Fibroblast of peridontal ligament (primary cell): Measurements from ENCODE around the gene TSHZ2.
"Not testable (repeated sequence)": the region's sequence is repeated elsewhere in the genome, so short reads cannot be mapped to it uniquely, and the experiment has no call there.

Experiments used
- DNase-seq: peaks from one replicate; pipeline ENCODE4 v3.0.0-alpha.2; 2010; ENCODE audit errors: extremely low read depth

Gene TSHZ2

GRCh38 chr20:53085720-53086119 is 113.6 kb downstream of the TSHZ2 start:
- DNase-seq: no peak

DNA sequence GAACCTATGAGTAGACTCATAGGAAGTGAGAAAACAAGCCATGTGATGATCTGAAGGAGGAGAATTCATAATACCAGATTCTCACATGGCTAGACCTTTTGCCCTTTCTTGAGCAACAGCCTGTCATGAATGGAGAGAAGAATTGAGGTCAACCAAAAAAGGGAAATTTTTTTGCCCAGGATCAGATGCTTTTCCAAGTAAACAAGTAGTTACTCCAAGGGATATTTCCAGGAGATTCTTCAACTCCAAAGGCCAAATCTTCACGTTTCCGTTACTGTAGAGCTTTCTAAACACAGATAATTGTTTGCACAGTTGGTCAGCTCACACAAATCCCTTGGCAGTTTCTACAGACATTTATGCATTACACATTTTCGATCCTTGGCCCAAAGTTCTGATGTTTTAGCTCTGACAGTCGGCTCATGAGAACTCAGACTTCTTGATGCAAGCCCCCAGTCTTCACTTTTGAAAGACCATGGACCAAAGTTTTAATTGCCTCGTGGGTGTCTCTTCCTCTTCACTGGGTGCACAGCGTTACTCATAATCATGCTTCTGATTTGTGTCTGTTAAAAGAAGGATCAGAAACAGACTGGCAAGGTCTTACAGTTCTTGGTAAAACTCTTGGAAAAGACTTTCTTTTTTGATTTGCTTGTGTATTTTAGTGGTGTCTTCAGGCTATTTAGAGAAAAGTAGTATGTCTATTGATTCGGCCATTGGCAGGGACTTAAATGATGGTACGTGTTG is 115.0 kb downstream of the TSHZ2 start:
- no peak for DNase-seq

DNA sequence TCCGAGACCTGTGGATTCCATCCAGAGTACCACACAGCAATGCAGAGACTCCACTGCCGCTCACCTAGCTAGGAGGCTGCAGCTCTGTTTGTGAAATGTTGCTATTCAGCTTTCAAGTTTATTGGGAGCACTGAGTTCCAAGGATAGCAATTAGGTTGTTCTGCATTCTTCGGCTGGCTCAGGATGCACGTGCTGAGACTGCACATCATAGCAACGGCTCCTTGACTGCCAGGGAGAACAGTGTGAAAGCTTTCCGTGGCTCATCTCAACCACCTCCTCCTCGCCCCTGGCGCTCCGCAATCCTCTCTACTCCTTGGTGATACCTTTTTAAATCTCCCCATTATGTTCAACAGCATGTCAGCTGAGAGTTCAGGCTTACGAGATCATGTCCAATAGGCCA is 116.6 kb downstream of the TSHZ2 start:
- no peak for DNase-seq

- DNase-seq: not testable (repeated sequence)
These were observed 117.7 kb downstream of the TSHZ2 start for GRCh38 chr20:53089851-53090250.

- no peak for DNase-seq
These were observed 119.6 kb downstream of the TSHZ2 start for GRCh38 chr20:53091789-53092188.

- DNase-seq: no peak
These were observed 120.7 kb downstream of the TSHZ2 start for GRCh38 chr20:53092772-53093300.

GRCh38 chr20:53097371-53097770 is 125.2 kb downstream of the TSHZ2 start:
- no peak for DNase-seq

DNA sequence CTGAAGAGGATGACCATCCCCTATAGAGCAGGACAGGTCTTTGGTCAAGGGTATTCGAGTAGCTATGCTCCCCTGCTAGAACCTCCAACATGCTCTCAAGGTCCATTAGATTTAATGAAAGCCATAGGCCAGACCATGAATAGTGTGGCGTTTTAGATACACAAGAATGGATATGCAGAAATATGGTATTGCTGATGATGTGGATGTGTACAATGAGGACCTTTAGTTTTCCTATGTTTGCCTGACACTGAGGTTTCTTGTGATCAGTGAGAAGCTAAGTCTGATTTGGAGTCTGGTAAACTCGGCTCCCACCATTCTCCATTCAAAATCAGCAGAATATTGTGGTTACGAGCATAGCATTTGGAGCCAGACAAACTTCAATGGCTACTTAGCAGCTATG is 125.6 kb downstream of the TSHZ2 start:
- DNase-seq: no peak

GRCh38 chr20:53098621-53099020 is 126.5 kb downstream of the TSHZ2 start:
- DNase-seq: no peak

DNA sequence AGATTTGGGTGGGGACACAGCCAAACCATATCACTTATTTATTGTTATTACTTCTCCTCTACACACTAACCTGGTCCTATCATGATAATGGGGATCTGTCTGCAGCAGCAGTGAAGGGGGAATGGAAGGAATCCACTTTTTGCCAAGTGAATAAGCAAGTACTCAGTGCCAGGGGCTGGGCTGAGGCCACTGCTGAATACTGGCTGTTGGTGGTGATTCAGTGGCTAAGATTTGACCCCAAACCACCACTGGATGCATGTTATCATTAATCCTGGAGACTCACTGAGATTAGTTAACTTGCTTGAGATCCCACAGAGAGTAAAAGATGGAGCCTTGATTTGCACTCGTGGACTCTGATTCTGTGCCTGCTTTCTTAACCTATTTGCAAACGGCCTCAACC is 127.7 kb downstream of the TSHZ2 start:
- DNase-seq: no peak

DNA sequence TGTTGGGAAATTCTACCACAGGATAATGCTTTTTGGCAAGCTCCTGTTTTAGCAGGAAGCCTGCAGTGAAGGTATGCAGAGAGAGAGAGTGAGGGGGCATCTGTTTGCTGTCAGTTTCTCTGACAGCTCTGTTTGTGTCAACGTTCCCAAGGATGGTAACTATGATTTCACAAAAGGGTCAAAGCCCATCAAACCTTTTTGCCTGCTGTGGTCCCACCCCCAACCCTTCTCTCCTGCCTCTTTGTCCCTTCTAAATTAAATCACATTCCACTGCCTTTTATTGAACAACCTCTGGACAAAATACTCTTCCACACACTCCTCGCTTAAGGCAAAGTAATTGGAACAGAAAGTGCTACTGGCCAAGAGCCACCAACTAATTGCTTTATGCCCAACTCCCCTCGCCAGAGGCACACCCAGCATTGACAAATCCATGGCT is 128.3 kb downstream of the TSHZ2 start:
- no peak for DNase-seq

- no peak for DNase-seq
These were observed 130.0 kb downstream of the TSHZ2 start for GRCh38 chr20:53101992-53102760.

GRCh38 chr20:53103124-53103523 is 131.0 kb downstream of the TSHZ2 start:
- DNase-seq: no peak

- DNase-seq: no peak
These were observed 132.7 kb downstream of the TSHZ2 start for GRCh38 chr20:53104884-53105283.

- DNase-seq: no peak
These were observed 144.6 kb downstream of the TSHZ2 start for GRCh38 chr20:53116733-53117132.

- DNase-seq: no peak
These were observed 150.7 kb downstream of the TSHZ2 start for GRCh38 chr20:53122853-53123252.

GRCh38 chr20:53124075-53124551 is 152.0 kb downstream of the TSHZ2 start:
- no peak for DNase-seq

- no peak for DNase-seq
These were observed 152.6 kb downstream of the TSHZ2 start for GRCh38 chr20:53124803-53125202.

GRCh38 chr20:53126185-53126584 is 154.0 kb downstream of the TSHZ2 start:
- no peak for DNase-seq

DNA sequence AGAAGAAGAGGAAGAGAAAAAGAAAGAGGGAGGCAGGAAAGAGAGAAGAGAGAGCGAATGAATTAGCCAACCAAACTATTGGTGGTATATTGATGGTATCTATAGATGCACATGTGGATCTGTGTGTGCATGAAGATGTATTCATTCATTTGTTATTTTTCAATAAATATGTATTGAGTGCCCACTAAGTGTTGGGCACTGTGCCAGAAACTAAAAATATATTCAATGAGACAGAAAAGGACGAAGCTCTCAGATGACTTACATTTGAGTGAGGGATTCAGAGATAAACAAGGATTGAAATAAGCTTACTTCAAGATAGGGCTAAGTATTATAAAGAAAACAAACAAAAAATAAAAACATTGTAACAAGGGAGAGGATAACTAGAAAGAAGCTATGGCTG is 154.9 kb downstream of the TSHZ2 start:
- no peak for DNase-seq

DNA sequence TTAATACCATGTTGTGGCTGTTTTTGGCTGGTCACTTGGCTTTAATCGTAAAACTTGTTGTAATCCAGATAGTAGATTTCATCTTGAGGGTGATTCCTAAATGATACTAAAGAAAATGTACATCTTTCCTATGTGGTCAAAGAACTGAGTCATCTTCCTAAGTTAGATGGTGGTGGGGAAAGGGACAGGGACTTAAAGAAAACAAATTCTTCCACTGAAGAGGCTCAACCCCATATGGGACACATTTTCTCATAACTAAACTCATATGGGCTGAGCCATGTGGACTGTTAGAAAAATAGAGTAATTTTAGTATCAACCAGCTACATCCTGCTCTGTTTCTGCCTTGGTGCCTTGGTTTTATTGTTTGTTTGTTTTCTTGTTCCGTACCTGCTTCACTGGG is 155.8 kb downstream of the TSHZ2 start:
- DNase-seq: no peak

DNA sequence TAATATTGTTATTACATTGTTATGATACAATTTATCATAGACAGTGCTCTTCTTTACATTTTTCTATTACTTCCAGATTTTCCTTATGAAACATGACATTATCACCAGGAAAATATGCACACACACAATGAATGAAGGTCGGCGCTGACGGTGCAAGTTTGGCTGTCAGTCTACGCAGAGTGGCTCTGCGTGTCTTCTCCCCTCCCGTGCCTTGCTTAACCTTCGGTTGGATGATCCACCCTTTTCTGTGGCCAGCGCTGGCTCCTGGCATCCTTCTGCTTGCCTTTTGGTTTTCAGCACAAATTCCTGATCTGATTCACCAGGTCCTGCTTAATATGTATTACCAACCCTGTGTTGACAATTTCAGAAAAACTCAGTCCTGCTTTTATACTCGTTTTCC is 157.4 kb downstream of the TSHZ2 start:
- DNase-seq: no peak

- no peak for DNase-seq
These were observed 158.6 kb downstream of the TSHZ2 start for GRCh38 chr20:53130795-53131194.
